Measurements from ENCODE around the gene TMEFF2. TPM values are rescaled to one million over a fixed set of nuclear protein-coding genes. Genes with fewer than 3 reads are reported as not detected.
A peak's percentile ranks its signal among the peaks of the same experiment; 100 is the strongest.

Gene TMEFF2
- total RNA-seq, 2 experiments from 2014 or later = not detected

DNA sequence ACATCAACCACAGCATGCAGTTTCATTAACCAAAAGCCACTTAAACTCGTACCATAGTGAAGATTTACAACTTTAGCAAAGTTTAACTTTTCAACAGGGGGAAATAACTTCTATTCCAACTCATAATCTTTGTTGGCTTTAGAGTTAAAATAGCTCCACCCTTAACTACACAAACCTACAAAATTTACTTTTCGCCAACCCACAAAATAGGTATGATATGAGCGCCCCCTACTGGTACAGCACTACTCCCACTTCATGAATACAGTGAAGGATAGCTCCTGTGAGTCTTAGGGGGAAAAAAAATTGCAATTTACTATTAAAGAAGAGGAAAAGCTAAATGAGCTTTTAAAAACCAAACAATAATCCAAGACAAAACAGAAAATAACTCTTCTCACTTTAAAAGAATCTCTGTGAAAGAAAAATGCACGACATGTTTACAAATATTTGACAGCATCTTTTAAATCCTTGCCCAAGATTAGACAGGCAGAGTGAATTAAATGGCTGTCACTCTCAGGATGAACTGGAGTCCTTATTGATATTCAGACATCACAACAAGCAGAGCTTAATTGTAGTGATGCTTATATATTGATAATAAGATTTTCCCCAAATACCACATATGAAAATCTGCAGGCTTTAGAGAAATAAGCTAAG, 32.2 kb downstream of the TMEFF2 start:
- DNase-seq = peak; percentile 65
- ChIA-PET POLR2A (interaction anchor here (1.1 kb wide), 1 partner anchor 350 kb away, joined by 3 read pairs; no protein-coding TSS in a partner anchor), CTCF (interaction anchor here (0.5 to 4.8 kb wide), 72 partner anchors 9 to 1114 kb away, joined by 3 to 149 read pairs (median 4); no protein-coding TSS in a partner anchor)
- H3K27me3 Mint-ChIP-seq = peaks cover 10% of the 10 kb centered on the region
- H3K4me3 Mint-ChIP-seq = no peak overlapping the region
- peaks cover 8% of the 10 kb centered on the region for H3K4me1 Mint-ChIP-seq (ENCODE audit: low read depth)
- no peak overlapping the region for H3K27ac Mint-ChIP-seq
- no peaks in the 10 kb centered on the region for H3K36me3 Mint-ChIP-seq
- no peaks in the 10 kb centered on the region for H3K9me3 Mint-ChIP-seq
- intact Hi-C loops (cut with micrococcal nuclease) = loop anchor here (1.0 to 10.0 kb wide), 7 partner anchors 208 to 998 kb away; no protein-coding TSS in a partner anchor

- Mint-ChIP-seq H3K27me3 (peaks cover 6% of the 10 kb centered on the region), H3K36me3 (no peaks in the 10 kb centered on the region), H3K27ac (no peak overlapping the region), H3K9me3 (no peaks in the 10 kb centered on the region), H3K4me1 (ENCODE audit: low read depth) (peaks cover 8% of the 10 kb centered on the region), H3K4me3 (no peak overlapping the region)
- CTCF ChIA-PET = interaction anchor here (0.6 to 4.8 kb wide), 64 partner anchors 8 to 1110 kb away, joined by 3 to 149 read pairs (median 4); no protein-coding TSS in a partner anchor
- intact Hi-C loops (cut with micrococcal nuclease) = loop anchor here (1.0 to 10.0 kb wide), 7 partner anchors 207 to 997 kb away; no protein-coding TSS in a partner anchor
- POLR2A ChIA-PET = interaction anchor here (1.1 kb wide), 1 partner anchor 350 kb away, joined by 3 read pairs; no protein-coding TSS in a partner anchor
- DNase-seq = no peak
Measured at GRCh38 chr2:192161656-192162290, 33.0 kb downstream of the TMEFF2 start.

GRCh38 chr2:192159736-192160135, 35.0 kb downstream of the TMEFF2 start:
- Mint-ChIP-seq H3K36me3 (no peaks in the 10 kb centered on the region), H3K27ac (no peak overlapping the region), H3K9me3 (no peaks in the 10 kb centered on the region), H3K4me1 (ENCODE audit: low read depth) (peaks cover 8% of the 10 kb centered on the region), H3K4me3 (no peak overlapping the region), H3K27me3 (peaks cover 4% of the 10 kb centered on the region)
- DNase-seq = no peak
- CTCF ChIA-PET = interaction anchor here (1.4 to 4.8 kb wide), 3 partner anchors 346 to 603 kb away, joined by 5 to 102 read pairs (median 10); no protein-coding TSS in a partner anchor
- intact Hi-C loops (cut with micrococcal nuclease) = loop anchor here (5.0 to 10.0 kb wide), 3 partner anchors 205 to 467 kb away; no protein-coding TSS in a partner anchor
- POLR2A ChIA-PET = no interaction called here

DNA sequence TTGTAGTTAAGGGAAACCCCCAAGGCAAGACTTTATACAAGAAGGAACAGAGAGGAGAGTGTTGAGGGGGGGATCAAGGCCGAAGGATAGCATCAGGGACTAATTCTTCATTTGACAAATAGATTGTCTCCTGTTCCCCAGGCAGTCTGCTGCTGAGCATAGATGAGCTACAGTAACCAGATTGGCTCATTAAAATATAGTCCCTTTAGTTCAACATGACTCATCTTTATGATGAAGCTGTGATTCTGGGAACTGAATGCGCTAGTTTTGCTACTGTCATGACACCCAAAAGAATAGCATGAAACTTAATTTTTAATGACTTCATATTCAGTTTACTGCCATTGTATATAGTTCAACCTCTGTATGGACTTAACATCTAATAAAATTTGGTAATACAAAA, 35.5 kb downstream of the TMEFF2 start:
- Mint-ChIP-seq H3K27me3 (peaks cover 4% of the 10 kb centered on the region), H3K36me3 (no peaks in the 10 kb centered on the region), H3K4me1 (ENCODE audit: low read depth) (peaks cover 8% of the 10 kb centered on the region), H3K27ac (no peak overlapping the region), H3K9me3 (no peaks in the 10 kb centered on the region), H3K4me3 (no peak overlapping the region)
- POLR2A ChIA-PET = no interaction called here
- intact Hi-C loops (cut with micrococcal nuclease) = no loop called here
- DNase-seq = no peak
- CTCF ChIA-PET = interaction anchor here (1.4 to 4.8 kb wide), 3 partner anchors 346 to 602 kb away, joined by 5 to 102 read pairs (median 10); no protein-coding TSS in a partner anchor

DNA sequence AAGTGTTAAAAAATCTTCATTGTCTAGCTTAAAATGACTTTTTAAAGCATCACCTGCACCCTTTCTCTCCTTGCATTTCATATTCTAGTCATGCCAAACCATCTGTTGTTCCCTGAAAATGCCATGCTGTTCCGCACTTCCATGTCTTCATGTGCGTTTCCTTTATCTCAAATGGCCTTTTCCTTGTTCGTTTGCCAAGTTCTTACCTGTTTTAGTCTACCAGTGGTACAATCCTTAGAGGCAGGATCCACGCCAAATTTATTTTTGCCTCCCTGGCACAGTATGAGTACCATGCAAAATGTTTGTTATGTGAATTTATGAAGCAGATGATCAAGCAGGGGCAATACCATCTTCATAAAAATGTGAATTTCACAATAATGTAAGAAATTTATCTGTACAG, 37.0 kb downstream of the TMEFF2 start:
- Mint-ChIP-seq H3K27ac (no peak overlapping the region), H3K4me3 (no peak overlapping the region), H3K9me3 (no peaks in the 10 kb centered on the region), H3K4me1 (ENCODE audit: low read depth) (peaks cover 8% of the 10 kb centered on the region), H3K27me3 (peaks cover 6% of the 10 kb centered on the region), H3K36me3 (no peaks in the 10 kb centered on the region)
- POLR2A ChIA-PET = no interaction called here
- no peak for DNase-seq
- CTCF ChIA-PET = no interaction called here
- intact Hi-C loops (cut with micrococcal nuclease) = no loop called here

DNA sequence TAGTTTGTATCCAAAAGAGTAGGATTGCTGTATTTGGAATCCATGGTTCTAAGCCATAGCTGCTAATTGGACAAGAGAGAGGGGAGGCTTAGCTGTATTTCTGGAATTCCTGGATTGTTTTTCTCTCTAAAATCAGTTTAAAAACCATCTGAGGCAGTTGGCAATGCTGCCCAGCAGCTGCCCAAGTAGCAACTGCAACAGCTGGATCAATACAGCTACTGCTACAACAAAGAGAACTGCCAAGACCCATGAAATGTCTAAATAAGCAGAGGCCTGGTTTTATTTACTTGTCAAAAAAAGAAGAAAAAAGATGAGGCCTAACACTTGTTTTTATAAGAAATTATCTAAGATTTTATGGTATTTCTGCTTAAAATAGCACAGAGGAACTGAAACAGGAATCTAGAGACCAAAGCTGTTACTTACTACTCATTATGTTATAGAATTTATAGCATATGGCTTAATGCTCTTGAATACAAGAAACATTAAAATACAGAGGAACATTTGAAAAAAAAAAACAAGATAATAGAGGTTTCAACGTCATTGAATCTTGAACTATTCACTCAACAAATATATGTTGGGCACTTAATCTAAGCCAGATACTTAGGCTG, 39.1 kb downstream of the TMEFF2 start:
- intact Hi-C loops (cut with micrococcal nuclease) = no loop called here
- Mint-ChIP-seq H3K4me1 (ENCODE audit: low read depth) (no peaks in the 10 kb centered on the region), H3K9me3 (no peaks in the 10 kb centered on the region), H3K27ac (no peak overlapping the region), H3K4me3 (no peak overlapping the region), H3K36me3 (no peaks in the 10 kb centered on the region), H3K27me3 (peaks cover 8% of the 10 kb centered on the region)
- ChIA-PET CTCF (interaction anchor here (0.9 to 1.4 kb wide), 4 partner anchors 342 to 601 kb away, joined by 3 to 5 read pairs (median 4); no protein-coding TSS in a partner anchor), POLR2A (interaction anchor here (0.6 kb wide), 1 partner anchor 444 kb away, joined by 5 read pairs; no protein-coding TSS in a partner anchor)
- DNase-seq = no peak

DNA sequence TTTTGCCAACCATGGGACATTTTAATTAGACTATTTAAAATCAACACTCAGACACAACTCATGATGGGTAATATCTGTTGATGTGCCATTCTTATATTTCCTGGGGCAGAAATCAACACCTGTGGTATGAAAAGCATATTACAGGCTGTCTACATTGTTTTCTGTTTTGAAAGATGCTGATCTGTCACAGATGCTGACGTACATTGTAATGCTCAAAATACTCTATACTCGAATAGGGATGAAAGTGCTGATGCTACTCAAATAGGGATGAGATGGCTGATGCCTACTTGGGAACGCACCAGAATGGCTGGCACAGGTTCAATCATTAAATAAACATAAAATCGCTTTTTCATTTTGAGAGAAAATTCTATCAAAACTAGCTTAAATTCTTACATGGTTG, 41.2 kb downstream of the TMEFF2 start:
- POLR2A ChIA-PET = no interaction called here
- H3K4me3 Mint-ChIP-seq = no peak overlapping the region
- H3K27me3 Mint-ChIP-seq = peaks cover 8% of the 10 kb centered on the region
- H3K36me3 Mint-ChIP-seq = no peaks in the 10 kb centered on the region
- CTCF ChIA-PET = interaction anchor here (0.7 to 1.4 kb wide), 2 partner anchors 9 to 341 kb away, joined by 3 to 8 read pairs; no protein-coding TSS in a partner anchor
- no peak for DNase-seq
- H3K9me3 Mint-ChIP-seq = no peaks in the 10 kb centered on the region
- intact Hi-C loops (cut with micrococcal nuclease) = no loop called here
- H3K4me1 Mint-ChIP-seq (ENCODE audit: low read depth) = no peaks in the 10 kb centered on the region
- H3K27ac Mint-ChIP-seq = no peak overlapping the region

- intact Hi-C loops (cut with micrococcal nuclease) = no loop called here
Measured at GRCh38 chr2:192151853-192152252, 42.9 kb downstream of the TMEFF2 start.

GRCh38 chr2:192150166-192150565, 44.6 kb downstream of the TMEFF2 start:
- intact Hi-C loops (cut with micrococcal nuclease) = no loop called here
- Mint-ChIP-seq H3K4me1 (ENCODE audit: low read depth) (no peaks in the 10 kb centered on the region), H3K9me3 (no peaks in the 10 kb centered on the region), H3K4me3 (no peak overlapping the region), H3K27me3 (peaks cover 6% of the 10 kb centered on the region), H3K27ac (no peak overlapping the region), H3K36me3 (no peaks in the 10 kb centered on the region)
- no peak for DNase-seq
- ChIA-PET POLR2A (no interaction called here), CTCF (no interaction called here)

More at GRCh38 chr2:192151853-192152252, 42.9 kb downstream of the TMEFF2 start:
- ChIA-PET POLR2A (no interaction called here), CTCF (interaction anchor here (1.4 kb wide), 1 partner anchor 11 kb away, joined by 5 read pairs; no protein-coding TSS in a partner anchor)
- no peaks in the 10 kb centered on the region for H3K36me3 Mint-ChIP-seq
- no peaks in the 10 kb centered on the region for H3K9me3 Mint-ChIP-seq
- no peaks in the 10 kb centered on the region for H3K4me1 Mint-ChIP-seq (ENCODE audit: low read depth)
- DNase-seq = no peak
- peaks cover 6% of the 10 kb centered on the region for H3K27me3 Mint-ChIP-seq
- H3K27ac Mint-ChIP-seq = no peak overlapping the region
- H3K4me3 Mint-ChIP-seq = no peak overlapping the region

GRCh38 chr2:192148620-192149321, 46.0 kb downstream of the TMEFF2 start:
- DNase-seq = no peak
- peaks cover 6% of the 10 kb centered on the region for H3K27me3 Mint-ChIP-seq
- H3K36me3 Mint-ChIP-seq = no peaks in the 10 kb centered on the region
- no peaks in the 10 kb centered on the region for H3K4me1 Mint-ChIP-seq (ENCODE audit: low read depth)
- H3K9me3 Mint-ChIP-seq = no peaks in the 10 kb centered on the region
- ChIA-PET CTCF (interaction anchor here (1.1 to 2.6 kb wide), 3 partner anchors 14 to 595 kb away, joined by 3 to 12 read pairs (median 3); no protein-coding TSS in a partner anchor), POLR2A (no interaction called here)
- intact Hi-C loops (cut with micrococcal nuclease) = no loop called here
- H3K27ac Mint-ChIP-seq = no peak overlapping the region
- H3K4me3 Mint-ChIP-seq = no peak overlapping the region

- Mint-ChIP-seq H3K27me3 (peaks cover 5% of the 10 kb centered on the region), H3K9me3 (no peaks in the 10 kb centered on the region), H3K36me3 (no peaks in the 10 kb centered on the region), H3K4me3 (no peak overlapping the region), H3K27ac (no peak overlapping the region), H3K4me1 (ENCODE audit: low read depth) (no peaks in the 10 kb centered on the region)
- no peak for DNase-seq
- ChIA-PET CTCF (interaction anchor here (0.5 to 2.6 kb wide), 3 partner anchors 14 to 594 kb away, joined by 3 to 12 read pairs (median 3); no protein-coding TSS in a partner anchor), POLR2A (no interaction called here)
- intact Hi-C loops (cut with micrococcal nuclease) = no loop called here
Measured at GRCh38 chr2:192148241-192148619, 46.5 kb downstream of the TMEFF2 start.

Data from activated CD4-positive, alpha-beta memory T cell treated with anti-CD3 and anti-CD28 coated beads for 36 hours (primary cell).